HG02885 (cell line): ENCODE data around the gene MON1B.
A peak's percentile ranks its signal among the peaks of the same experiment; 100 is the strongest.
"Not testable (repeated sequence)": the region's sequence is repeated elsewhere in the genome, so short reads cannot be mapped to it uniquely, and the experiment has no call there.

Experiments
- ATAC-seq: cut with Tn5 transposase; IDR thresholded peaks from one replicate; pipeline ENCODE4 v1.9.1; 2021; ENCODE audit warnings: mild to moderate bottlenecking; ENCODE audit not compliant: unreplicated experiment, poor library complexity

MON1B gene

DNA sequence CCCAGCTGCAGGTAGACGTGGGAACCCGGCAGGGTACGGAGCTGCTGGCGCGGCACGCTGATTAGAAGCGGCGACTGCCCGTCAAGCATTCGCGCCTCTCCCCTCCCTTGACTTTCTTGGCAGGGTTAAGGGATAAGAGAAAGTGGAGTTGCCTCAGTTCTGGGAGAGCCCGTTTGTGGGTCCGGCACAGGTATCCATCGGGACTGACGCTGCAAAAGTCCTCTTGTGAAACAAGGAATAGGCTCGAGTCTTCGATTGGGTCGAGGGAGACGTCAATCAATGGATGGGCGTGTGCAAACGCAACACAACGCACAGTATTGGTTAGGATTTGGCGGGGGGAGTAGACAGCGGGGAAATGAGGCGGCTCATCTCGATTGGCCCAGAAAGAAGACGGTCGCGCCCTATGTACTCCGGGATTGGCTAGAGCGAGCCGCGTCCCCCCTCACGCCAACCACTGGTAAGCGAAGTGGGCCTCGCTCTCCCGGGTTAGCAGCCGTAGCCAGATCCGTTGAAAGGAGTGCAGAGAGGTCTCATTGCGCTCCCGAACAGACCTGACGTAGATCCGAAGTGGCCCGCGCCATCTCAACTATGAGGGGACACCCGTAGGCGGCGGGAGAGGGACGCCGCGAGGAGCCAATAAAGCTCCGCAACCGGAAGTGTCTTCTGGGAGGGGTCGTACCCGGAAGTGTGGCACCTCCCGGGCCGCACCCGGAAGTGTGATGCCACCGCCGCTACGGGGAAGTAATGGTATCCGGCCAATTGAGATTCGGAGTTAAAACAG is at the start of gene MON1B:
Gene MON1B (plus strand): TSS at position 713 of the 781 bp plus-strand sequence. CDS start 296 bp downstream, outside the sequence.
- ATAC-seq = peak; percentile 96

DNA sequence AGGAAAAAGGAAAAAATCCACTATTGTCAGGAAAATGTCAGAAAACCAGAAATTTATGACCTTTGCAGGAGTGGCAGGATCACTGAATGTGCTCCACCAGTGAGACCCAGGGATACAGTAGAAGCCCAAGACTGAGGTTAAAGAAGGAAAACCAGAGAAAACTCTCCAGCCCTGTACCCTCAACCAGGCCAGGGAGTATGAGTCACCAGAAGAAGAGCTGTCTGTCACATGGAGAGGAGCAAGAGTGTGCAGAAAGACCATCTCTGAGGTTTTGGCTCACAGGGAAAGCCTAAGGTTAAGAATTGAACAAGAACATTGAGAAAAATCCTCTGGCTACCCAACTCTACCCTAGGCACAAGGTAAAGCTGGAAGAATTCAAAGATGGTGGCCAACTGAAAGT is 47.6 kb upstream of the MON1B start:
- ATAC-seq = no peak

DNA sequence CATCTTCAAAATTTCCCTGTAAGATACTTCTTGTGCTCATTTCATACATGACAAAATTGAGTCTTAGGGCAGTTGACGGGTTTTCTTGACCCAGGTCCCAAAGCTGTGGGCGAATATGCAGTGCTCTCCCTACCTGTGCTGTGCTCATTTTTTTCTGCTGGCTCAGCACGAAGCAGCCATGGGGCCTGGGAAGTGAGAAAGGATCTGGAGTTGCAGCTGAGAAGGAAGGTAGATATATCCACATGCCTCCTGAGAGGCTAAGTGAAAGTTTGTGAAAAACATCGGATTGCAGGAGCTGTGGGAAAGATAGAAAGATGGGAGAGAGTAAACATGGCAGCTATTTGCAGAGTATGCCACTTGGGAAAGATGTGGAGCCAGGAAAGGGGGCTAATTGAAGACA is 42.9 kb upstream of the MON1B start:
- ATAC-seq = no peak

DNA sequence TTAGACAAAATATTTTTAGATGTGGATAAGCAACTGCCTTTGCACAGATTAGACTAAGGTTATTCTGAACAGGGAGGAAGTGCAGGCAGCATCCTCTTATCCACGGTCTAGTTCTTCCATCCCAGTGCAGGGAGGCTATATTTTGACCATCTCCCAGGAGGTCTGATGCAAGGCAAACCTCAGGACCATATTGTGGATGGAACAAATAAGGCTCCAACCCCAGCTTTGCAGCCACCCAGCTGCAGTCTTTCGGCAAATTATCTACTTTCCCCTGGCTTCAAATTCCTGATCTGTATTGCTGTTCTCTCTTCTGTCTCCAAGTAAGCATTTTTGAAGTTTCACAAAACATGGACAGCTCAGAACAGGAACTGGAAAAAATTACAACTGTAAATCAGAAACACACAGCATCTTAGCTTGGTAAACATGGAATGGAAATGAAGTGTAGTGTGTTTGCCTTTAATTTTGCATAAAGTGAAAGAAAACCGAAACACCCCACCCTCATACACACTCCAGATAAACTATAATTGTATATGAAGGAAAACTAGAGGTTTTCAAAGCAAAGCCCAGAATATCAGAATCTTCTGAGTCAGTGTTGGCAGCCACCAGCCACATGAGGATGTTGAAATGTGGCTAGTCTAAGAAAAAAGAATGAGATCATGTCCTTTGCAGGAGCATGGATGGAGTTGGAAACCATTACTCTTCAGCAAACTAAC is 33.5 kb upstream of the MON1B start:
- no peak for ATAC-seq

DNA sequence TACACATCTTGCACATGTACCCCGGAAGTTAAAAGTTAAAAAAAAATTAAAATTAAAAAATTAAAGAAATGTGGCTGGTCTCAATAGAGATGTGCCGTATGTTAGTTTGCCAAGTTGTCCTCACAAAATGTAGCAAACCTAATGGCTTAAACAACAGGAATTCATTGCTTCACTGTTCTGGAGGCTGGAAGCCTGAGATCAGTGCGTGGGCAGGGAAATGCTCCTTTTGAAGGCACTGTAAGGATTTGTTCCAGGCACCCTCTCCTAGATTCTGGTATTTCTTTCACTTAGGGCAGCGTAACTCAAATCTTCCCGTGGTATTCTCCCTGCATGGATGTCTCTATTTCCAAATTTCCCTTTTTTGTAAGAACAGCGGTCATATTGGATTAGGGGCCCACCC is 32.7 kb upstream of the MON1B start:
- no peak for ATAC-seq

DNA sequence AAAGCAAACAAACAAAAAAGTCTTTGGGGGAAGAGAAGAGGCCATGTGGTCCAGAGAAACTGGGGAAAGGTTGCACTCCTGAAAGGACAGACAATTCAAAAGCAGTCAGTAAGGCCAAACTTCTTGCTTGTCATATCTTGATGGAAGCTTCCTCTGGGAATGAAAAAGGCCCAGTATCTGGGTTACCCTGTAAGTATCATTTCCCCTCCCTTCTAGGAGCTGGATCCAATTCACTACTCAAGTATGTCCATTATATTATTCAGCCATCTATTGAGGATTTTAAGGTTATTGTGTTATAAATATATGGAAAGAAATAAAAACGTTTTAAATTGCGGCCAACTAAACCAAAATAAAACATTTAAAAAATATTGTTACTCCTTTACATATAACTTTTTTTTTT is 26.0 kb upstream of the MON1B start:
- ATAC-seq = no peak

DNA sequence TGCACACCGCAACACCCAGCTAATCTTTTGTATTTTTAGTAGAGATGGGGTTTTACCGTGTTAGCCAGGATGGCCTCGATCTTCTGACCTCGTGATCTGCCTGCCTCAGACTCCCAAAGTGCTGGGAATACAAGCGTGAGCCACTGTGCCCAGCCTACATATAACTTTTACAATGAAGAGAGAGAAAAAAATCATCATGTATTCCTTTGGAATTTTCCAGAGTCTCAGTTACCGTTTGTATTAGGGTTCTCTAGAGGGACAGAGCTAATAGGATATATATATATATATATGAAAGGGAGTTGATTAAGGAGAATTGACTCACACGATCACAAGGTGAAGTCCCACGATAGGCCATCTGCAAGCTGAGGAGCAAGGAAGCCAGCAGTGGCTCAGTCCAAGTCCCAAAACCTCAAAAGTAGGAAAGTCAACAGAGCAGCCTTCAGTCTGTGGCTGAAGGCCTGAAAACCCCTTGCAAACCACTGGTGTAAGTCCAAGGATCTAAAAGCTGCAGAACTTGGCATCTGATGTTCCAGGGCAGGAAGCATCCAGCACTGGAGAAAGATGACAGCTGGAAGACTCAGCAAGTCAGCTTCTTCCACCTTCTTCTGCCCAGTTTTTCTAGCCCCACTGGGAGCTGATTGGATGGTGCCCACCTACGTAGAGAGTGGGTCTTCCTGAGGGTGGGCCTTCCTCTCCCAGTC is 25.3 kb upstream of the MON1B start:
- ATAC-seq = not testable (repeated sequence)

DNA sequence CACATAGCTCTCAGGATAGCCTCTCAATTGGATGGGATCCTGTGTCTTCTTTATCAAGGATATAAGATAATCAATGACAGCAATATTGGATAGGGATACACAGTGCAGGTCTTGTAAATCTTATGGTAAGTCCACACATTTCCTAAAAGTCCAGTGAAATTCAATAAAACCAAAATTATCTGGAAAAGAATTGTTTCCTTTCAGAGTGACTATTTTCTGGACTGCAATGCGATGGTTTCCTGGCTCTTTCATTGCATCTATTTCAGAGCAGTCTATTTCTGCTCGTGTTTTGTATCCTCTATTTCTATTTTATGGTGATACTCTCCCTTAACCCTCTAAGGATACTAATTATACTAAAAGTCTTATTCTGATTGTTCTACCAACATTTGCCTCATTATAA is 24.3 kb upstream of the MON1B start:
- ATAC-seq = no peak

DNA sequence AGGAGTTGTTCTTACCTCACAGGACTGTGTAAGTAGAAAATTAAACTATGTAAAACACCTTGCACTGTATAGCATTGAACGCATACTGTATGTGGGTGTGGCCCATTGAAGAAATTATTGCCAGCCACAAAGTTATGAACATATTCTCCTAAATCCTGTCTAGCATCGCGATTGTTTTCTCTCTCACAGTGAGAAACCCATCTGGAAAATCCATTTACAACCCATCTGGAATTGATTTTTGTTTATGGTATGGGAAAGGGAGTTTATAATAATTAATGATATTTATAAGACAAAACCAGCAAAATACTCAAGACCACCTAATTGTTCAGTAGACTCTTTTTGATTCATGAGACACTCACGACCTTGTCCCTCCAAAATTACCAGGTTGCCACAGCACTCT is 22.1 kb upstream of the MON1B start:
- no peak for ATAC-seq

DNA sequence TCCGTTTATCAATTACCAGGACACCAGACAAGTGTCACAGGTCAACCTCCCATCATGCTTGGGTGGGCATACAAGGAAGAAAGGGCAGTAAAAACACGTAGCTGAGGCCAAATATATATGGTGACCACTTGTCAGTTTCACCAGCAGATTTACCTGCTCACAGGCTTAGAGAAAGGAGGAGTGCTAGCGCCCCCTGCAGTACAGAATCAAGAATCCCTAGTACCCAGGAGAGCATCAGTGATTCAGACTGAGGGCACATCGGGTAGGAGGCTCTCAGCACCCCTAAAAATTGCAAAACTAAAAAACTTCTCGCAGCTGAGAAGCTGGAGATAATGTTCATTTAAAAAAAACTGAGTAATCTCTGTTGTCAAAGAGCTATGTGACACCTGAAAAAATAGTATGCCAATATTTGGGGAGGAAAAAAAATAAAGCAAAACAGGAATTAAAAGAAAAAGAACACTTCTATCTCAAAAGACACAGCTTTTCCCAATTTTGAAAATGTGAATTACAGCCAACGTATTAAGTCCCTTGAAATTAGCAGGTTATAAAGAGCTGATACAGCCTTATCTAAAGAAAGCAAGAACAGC is 21.2 kb upstream of the MON1B start:
- peak; percentile 77 for ATAC-seq

DNA sequence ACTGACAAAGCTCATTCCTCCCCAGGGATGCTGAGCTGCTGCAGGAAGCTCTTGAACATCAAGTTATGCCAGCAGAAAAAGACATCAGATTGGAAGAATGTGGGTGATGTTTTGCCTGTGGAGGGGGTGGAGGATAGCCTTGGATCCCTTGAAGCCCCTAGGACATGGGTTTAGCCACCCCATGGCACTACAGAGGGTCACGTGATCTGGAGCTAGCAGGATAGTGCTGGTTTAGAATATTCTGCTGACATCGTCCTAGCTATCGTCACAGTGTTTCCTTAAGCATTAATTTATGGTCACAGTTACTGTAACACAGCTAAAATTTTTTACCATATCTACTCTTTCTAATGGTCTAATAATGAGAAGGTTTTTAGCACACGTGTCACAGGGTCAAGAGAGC is 20.2 kb upstream of the MON1B start:
- no peak for ATAC-seq

DNA sequence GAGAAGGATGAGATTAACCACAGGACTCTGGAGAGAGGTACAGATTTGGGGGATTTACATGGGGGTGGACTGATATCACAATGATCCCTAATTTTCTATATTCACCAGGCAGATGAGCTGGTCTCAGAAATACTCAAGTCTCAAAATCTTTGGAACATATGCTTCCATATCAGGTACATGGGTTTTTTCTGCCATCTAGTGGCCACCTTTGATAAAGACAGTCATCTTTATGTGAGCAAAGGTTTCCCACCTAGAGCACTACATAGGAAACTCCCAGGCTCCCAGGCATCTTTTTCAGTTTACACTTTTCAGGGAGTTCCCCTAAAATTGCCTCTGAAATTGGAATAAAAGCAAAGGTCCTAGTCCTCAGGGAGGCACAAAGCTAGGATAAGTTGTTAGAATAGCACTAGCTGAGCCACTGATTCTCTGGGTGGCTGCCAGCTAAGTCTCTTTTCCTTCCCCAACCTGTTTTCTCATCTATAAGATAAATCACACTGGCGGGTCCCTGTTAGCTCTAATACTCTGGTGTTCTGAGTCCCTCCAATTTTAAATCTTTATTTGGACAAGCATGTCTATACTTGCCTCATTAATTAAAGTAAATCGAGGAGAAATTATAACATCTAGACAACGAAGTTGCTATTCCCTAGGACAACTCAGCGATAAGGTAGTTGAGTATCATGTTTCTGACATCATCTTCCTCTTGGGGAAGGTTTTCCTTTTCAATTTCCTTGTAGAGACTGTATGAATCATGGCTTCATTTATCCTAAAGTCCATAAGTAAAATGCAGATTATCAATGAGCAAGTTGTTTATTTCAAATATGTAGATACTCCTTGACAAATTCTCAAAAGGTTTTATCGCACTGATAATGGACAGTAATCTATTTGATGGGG is 19.0 kb upstream of the MON1B start:
- peak; percentile 89 for ATAC-seq

DNA sequence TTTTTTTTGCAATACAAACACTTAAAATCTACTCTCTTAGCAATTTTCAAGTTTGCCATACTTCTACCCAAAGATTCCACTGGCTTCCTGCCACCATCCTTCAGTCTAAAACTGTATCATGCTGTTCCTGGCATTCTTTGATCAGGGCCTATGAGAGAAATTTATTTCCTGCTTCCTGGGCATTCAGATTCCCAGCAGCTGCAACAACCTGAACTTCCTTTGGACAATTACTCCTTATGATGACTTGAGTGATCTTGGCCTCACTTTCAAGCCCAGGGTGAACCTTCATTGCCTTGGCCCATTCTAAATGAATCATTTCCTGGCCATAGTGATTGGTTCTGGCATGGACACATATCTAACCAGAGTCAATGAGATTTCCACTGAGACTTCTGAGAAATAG is 18.0 kb upstream of the MON1B start:
- no peak for ATAC-seq

DNA sequence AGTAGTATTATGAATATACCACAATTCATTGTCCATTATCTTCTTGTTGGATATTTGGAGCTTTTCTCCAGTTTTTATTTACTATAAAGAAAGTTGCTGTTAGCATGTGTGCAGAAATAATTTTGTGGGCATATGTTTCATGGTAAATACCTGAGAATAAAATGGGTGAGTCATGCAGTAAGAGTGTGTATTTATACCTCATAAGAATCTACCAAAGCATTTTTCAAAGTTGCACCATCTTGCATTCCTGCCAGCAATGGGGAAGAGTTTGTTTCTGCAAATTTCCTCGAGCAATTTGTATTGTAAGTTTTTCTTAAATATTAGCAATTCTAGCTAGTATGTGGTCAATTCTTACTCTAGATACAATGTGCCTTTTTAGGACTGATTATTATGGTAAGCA is 7.9 kb upstream of the MON1B start:
- no peak for ATAC-seq

DNA sequence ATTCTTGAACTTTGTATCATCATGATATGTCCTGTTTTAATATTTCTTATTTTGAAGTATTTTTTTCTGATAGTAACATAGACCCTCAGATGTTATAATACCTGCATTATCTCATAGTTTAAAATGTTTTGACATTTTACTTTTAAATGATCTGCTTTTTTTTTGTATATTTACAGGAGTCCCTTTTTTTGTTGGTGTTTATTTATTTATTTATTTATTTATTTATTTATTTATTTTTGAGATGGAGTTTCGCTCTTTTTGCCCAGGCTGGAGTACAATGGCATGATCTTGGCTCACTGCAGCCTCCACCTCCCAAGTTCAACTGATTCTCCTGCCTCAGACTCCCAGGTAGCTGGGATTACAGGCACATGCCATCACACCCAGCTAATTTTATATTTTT is 4.7 kb upstream of the MON1B start:
- not testable (repeated sequence) for ATAC-seq

DNA sequence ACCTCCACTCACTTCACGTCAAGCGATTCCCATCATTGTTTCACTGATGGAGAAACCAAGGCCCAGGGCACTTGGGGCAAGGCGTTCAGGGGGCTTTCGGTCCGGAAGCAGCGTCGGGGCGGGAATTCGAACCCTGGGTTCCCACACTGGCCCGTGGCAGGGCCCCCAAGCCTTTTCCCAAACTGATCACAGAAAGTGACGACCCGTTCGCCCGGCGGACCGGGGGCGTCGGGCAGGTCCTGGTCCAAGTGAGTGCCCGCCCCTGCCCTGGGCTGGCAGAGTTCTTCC is 856 bp upstream of the MON1B start:
- ATAC-seq = no peak

DNA sequence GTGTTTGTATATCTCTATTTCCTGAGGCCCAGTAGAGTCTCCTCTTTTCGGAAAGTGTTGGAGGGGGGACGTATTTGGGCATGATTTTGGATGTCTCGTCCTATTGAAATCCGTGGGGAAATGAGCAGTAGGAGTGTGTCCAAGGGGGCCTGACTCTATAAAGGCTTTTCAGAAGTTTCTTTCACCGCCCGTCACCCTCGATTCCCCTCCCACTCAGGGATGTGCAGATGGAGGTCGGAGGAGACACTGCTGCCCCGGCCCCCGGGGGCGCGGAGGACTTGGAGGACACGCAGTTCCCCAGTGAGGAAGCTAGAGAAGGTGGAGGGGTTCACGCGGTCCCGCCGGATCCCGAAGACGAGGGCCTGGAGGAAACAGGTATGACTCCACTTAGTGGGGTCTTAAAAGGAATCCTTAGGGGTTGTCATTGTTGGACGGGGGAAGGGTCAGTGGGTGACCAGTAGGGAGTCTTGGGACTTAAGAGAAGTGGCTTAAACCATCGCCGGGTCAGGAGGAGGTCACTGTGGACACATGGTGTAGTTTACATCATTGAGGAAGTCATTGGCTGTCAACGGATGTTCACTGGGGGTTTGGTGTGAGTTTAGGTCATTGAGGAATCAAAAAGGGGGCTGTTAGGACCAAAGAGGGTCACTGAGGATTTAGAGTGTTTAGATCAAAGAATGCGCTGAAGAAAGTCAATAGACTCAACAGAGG is 424 bp downstream of the MON1B start:
- ATAC-seq = no peak

DNA sequence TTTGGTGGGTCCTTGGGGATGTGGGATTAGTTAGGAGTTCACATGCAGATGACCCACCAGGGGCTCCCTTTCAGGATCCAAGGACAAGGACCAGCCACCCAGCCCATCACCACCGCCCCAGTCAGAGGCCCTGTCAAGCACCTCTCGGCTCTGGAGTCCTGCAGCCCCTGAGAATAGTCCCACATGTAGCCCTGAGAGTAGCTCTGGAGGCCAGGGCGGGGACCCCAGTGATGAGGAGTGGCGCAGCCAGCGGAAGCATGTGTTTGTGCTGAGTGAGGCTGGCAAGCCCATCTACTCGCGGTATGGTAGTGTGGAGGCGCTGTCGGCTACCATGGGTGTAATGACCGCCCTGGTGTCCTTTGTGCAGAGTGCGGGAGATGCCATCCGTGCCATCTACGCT is 2.4 kb downstream of the MON1B start:
- no peak for ATAC-seq
